ENCODE measurements around the gene FADS2.
A peak's percentile ranks its signal among the peaks of the same experiment; 100 is the strongest.

Gene FADS2

GRCh38 chr11:61805146-61805545 lies 23.0 kb upstream of the FADS2 start:
- TF ChIP-seq Cebpa-rat (IDR thresholded peaks at IDR 0.05), result no peak
- Histone ChIP-seq H3K4me2 (no peak overlapping the region), H3K9ac (no peak overlapping the region), H4K20me1 (0 out of 2 replicates have a peak, but pooled peaks cover 21% of the 10 kb centered on the region), H3K27ac (no peak overlapping the region), H3K9me3 (no peaks in the 10 kb centered on the region), H3K27me3 (no peaks in the 10 kb centered on the region), H3K36me3 (peaks cover 99% of the 10 kb centered on the region), H3K4me3 (no peak overlapping the region), H3K4me1 (no peaks in the 10 kb centered on the region)

- Histone ChIP-seq H3K4me2 (no peak overlapping the region), H4K20me1 (peaks cover 28% of the 10 kb centered on the region; the same call in 1 of the 2 replicates), H3K27ac (no peak overlapping the region), H3K4me1 (no peaks in the 10 kb centered on the region), H3K9ac (no peak overlapping the region), H3K36me3 (peaks cover 99% of the 10 kb centered on the region), H3K4me3 (no peak overlapping the region), H3K9me3 (no peaks in the 10 kb centered on the region), H3K27me3 (no peaks in the 10 kb centered on the region)
- TF ChIP-seq Cebpa-rat (IDR thresholded peaks at IDR 0.05), result no peak
Observed at GRCh38 chr11:61806785-61807184, 21.3 kb upstream of the FADS2 start.

- Histone ChIP-seq H3K36me3 (peaks cover 86% of the 10 kb centered on the region), H3K9me3 (no peaks in the 10 kb centered on the region; the same call in 1 of the 2 replicates), H3K9ac (no peak overlapping the region), H3K27me3 (no peaks in the 10 kb centered on the region), H3K4me1 (peaks cover 11% of the 10 kb centered on the region; the same call in 1 of the 2 replicates), H3K27ac (no peak overlapping the region), H4K20me1 (peaks cover 37% of the 10 kb centered on the region; the same call in 1 of the 2 replicates), H3K4me3 (no peak overlapping the region), H3K4me2 (no peak overlapping the region)
- no peak for TF ChIP-seq Cebpa-rat (IDR thresholded peaks at IDR 0.05)
Observed at GRCh38 chr11:61810671-61811175, 17.4 kb upstream of the FADS2 start.

- H3K36me3 ChIP-seq, result peaks cover 76% of the 10 kb centered on the region
- peaks cover 37% of the 10 kb centered on the region; the same call in 1 of the 2 replicates for H4K20me1 ChIP-seq
- H3K4me3 ChIP-seq, result no peak overlapping the region
- no peaks in the 10 kb centered on the region; the same call in 1 of the 2 replicates for H3K9me3 ChIP-seq
- H3K4me2 ChIP-seq, result no peak overlapping the region
- H3K27ac ChIP-seq, result no peak overlapping the region
- no peaks in the 10 kb centered on the region for H3K27me3 ChIP-seq
- no peak for TF ChIP-seq Cebpa-rat (IDR thresholded peaks at IDR 0.05)
- peaks cover 11% of the 10 kb centered on the region; the same call in 1 of the 2 replicates for H3K4me1 ChIP-seq
- no peak overlapping the region for H3K9ac ChIP-seq
Observed at GRCh38 chr11:61811831-61812230, 16.3 kb upstream of the FADS2 start.

- H3K27me3 ChIP-seq, result no peaks in the 10 kb centered on the region
- 0 out of 2 replicates have a peak overlapping the region, but pooled peaks have one; percentile 7 for H3K27ac ChIP-seq
- no peak overlapping the region for H3K4me3 ChIP-seq
- no peaks in the 10 kb centered on the region; the same call in 1 of the 2 replicates for H3K9me3 ChIP-seq
- H3K9ac ChIP-seq, result no peak overlapping the region
- no peak for TF ChIP-seq Cebpa-rat (IDR thresholded peaks at IDR 0.05)
- no peak overlapping the region for H3K4me2 ChIP-seq
- H3K4me1 ChIP-seq, result peaks cover 19% of the 10 kb centered on the region
- H4K20me1 ChIP-seq, result peaks cover 36% of the 10 kb centered on the region; the same call in 1 of the 2 replicates
- peaks cover 66% of the 10 kb centered on the region for H3K36me3 ChIP-seq
Observed at GRCh38 chr11:61812736-61813411, 15.2 kb upstream of the FADS2 start.

- H3K36me3 ChIP-seq, result peaks cover 51% of the 10 kb centered on the region
- no peaks in the 10 kb centered on the region for H3K27me3 ChIP-seq
- H3K9me3 ChIP-seq, result no peaks in the 10 kb centered on the region; the same call in 1 of the 2 replicates
- no peak for TF ChIP-seq Cebpa-rat (IDR thresholded peaks at IDR 0.05)
- peaks cover 21% of the 10 kb centered on the region; the same call in 1 of the 2 replicates for H4K20me1 ChIP-seq
- peak overlapping the region; percentile 95 for H3K9ac ChIP-seq
- H3K27ac ChIP-seq, result peak overlapping the region; percentile 97
- H3K4me1 ChIP-seq, result peaks cover 28% of the 10 kb centered on the region
- peak overlapping the region; percentile 84 for H3K4me3 ChIP-seq
- peak overlapping the region; percentile 94 for H3K4me2 ChIP-seq
Observed at GRCh38 chr11:61814247-61814957, 13.7 kb upstream of the FADS2 start.

GRCh38 chr11:61814958-61815789 lies 12.9 kb upstream of the FADS2 start:
- peak overlapping the region; percentile 84 for H3K4me3 ChIP-seq
- no peaks in the 10 kb centered on the region for H3K27me3 ChIP-seq
- H4K20me1 ChIP-seq, result peaks cover 17% of the 10 kb centered on the region; the same call in 1 of the 2 replicates
- H3K9ac ChIP-seq, result peak overlapping the region; percentile 95
- no peak for TF ChIP-seq Cebpa-rat (IDR thresholded peaks at IDR 0.05)
- H3K9me3 ChIP-seq, result no peaks in the 10 kb centered on the region; the same call in 1 of the 2 replicates
- peak overlapping the region; percentile 97 for H3K27ac ChIP-seq
- peak overlapping the region; percentile 94 for H3K4me2 ChIP-seq
- H3K4me1 ChIP-seq, result peaks cover 28% of the 10 kb centered on the region
- H3K36me3 ChIP-seq, result peaks cover 43% of the 10 kb centered on the region

- Histone ChIP-seq H3K4me1 (peaks cover 28% of the 10 kb centered on the region), H3K27me3 (no peaks in the 10 kb centered on the region), H3K9me3 (no peaks in the 10 kb centered on the region; the same call in 1 of the 2 replicates), H3K4me2 (peak overlapping the region; percentile 94), H4K20me1 (peaks cover 10% of the 10 kb centered on the region; the same call in 1 of the 2 replicates), H3K9ac (peak overlapping the region; percentile 95), H3K36me3 (peaks cover 34% of the 10 kb centered on the region), H3K4me3 (peak overlapping the region; percentile 84), H3K27ac (peak overlapping the region; percentile 97)
- no peak for TF ChIP-seq Cebpa-rat (IDR thresholded peaks at IDR 0.05)
Observed at GRCh38 chr11:61815790-61816735, 12.0 kb upstream of the FADS2 start.
